ENCODE measurements around the gene C19orf25.

The C19orf25 gene

DNA sequence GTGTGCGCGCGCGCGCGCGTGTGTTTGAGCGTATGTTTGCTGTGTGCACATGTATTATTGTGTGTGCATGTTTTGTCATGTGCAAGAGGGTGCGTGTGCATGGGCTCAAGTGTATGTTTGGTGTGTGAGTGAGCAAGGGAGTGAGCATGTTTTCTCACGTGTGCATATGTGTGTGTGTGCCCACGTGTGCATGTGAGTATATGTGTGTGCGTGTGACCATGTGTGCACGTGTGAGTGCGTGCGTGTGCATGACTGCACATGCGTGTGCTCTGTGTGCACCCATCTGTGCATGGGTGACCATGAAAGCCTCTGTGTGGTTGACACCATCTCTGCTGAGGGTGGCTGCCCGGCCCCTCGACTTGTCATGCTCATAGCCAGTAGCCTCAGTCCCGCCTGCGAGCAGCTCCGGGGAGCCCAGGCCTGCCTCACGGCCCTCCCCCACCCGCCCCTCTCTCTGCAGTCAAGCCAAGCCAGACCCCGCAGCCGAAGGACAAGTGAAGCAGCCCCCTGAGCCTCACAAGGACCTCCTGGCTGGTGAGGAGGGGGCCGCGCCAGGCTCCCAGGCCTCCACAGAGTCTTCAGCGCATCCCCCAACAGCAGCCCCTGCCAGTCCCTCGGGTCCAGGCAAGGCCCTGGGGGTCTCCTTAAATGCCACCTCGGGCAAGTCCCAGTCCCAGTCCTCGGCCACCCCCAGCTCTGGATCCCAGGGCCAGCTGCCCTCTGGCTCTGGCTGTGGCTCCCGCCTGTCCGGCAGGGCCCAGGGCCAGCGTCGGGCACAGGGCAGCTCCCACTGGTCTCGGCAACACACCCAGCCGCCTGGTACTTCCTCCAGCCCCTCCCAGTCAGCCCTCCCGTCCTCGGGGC, 17.9 kb upstream of the C19orf25 start:
- no peak for DNase-seq (ENCODE audit: low spot score)

DNA sequence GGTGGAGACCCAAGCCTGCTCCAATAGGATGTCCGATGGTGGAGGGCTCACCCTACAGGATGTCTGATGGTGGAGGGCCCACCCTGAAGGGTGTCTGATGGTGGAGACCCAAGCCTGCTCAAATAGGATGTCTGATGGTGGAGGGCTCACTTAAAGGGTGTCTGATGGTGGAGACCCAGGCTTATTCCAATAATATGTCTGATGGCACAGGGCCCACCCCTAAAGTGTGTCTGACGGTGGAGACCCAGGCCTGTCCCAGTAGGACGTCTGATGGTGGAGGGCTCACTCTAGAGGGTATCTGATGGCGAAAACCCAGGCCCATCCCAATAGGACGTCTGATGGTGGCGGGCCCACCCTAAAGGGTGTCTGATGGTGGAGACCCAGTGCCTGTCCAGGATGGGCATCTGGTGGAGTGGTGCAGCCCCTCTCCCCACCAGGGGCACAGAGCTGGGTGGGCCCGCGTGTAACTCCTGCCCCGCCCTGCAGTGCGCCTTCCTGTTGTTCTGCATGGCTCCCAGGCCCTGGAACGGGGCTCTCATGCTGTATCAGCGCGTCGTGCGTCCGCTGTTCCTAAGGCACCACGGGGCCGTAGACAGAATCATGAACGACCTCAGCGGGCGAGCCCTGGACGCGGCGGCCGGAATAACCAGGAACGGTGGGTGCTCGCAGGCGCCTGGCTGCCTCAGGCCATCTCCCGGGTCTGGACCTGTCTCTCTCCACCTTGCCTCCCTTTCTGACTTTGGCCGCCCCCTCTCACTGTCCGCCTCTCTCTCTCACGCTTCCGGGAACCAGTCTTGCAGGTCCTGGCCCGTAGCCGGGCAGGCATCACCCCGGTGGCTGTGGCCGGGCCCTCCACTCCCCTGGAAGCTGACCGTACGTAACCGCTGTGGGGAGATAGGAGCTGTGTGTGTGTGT, 17.0 kb upstream of the C19orf25 start:
- no peak for DNase-seq (ENCODE audit: low spot score)

DNA sequence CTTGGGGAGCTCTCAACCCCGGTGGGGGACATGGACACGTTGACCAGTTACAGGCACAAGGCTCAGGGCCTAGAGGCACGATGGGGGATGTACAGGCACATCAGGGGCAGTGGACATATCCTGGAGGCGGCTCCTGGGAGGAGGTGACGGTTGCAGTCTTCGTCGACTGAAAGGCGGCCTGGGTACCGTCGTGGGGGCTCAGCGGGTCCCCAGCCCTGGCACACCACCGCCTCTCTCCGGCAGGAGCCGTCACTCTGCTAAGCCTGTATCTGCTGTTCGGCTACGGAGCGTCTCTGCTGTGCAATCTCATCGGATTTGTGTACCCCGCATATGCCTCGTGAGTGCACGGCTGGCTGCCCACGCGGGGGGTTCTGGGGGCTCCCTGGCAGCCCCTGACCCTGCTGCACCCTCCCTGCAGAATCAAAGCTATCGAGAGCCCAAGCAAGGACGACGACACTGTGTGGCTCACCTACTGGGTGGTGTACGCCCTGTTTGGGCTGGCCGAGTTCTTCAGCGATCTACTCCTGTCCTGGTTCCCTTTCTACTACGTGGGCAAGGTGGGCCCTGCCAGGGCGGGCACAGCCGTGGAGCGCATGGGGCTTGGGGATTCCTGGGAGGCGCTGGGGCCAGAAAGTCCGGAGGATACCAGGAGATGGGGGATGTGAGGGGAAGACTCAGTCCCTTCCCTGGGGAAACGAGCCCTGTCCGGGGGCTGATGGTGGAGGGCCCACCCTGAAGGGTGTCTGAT, 16.2 kb upstream of the C19orf25 start:
- DNase-seq (ENCODE audit: low spot score), result no peak

DNA sequence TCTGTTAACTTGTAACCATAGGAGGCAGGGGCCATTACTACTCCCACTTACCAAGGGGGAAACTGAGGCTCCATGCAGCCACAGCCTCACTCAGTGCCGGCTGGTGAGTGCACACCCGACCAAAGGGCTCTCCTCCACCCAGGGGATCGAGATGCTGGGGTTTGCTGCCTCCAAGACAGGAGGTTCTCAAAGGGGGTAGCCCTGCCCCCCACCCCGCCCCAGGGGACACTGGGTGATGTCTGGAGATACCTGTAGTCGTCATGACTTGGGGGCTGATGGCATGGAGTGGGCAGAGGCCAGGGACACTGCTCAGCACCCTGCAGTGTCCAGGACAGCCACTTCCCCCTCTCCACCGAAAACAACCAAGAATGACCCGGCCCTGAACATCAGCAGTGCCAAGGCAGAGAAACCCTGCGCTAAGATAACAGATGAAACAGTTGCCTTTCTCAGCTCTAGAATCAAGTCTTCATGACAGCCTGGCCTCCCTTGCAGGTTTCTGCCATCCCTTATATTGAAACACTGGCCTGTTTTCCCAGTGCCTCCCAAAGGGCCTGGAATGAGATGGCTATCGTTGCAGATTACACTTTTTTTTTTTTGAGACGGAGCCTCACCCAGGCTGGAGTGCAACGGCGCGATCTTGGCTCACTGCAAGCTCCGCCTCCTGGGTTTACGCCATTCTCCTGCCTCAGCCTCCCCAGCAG, 15.2 kb upstream of the C19orf25 start:
- no peak for DNase-seq (ENCODE audit: low spot score)

DNA sequence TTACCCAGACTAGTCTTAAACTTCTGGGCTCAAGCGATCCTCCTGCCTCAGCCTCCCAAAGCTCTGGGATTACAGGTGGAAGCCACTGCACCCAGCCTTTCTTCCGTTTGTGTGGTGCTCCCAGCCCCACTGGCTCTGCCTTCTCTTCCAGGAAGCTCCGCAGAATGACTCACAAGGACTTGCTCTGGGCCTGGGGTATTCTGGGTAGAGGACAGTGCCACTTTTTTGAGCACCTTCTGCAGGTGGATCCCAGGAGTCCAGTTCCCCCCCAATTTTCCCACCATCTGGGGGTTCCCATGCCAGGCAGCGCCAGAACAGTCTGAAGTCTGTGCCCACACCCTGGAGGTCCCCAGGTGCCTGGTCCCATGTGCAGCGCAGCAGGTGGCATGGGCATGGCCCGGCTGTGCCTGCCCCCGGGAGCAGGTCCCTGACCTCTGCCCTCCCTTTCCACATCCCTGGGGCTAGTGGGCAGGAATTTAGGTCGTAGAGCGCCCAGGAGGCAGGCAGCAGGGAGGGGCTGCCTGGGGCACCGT, 13.5 kb upstream of the C19orf25 start:
- no peak for DNase-seq (ENCODE audit: low spot score)

DNA sequence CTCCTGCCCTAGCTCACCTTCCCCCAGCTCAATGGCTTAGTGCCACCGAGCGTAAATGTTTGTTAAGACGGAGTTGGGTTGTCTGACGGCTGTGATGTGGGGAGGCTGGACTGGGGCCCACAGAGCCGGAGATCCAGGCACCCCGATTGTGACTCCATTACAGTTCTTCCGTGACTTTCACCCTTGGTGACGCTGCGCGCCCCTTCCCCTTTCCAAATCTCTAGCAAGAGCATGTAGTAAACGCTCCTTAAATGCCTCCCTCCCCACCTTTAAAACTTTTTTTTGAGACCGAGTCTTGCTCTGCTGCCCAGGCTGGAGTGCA, 12.8 kb upstream of the C19orf25 start:
- DNase-seq (ENCODE audit: low spot score), result no peak

DNA sequence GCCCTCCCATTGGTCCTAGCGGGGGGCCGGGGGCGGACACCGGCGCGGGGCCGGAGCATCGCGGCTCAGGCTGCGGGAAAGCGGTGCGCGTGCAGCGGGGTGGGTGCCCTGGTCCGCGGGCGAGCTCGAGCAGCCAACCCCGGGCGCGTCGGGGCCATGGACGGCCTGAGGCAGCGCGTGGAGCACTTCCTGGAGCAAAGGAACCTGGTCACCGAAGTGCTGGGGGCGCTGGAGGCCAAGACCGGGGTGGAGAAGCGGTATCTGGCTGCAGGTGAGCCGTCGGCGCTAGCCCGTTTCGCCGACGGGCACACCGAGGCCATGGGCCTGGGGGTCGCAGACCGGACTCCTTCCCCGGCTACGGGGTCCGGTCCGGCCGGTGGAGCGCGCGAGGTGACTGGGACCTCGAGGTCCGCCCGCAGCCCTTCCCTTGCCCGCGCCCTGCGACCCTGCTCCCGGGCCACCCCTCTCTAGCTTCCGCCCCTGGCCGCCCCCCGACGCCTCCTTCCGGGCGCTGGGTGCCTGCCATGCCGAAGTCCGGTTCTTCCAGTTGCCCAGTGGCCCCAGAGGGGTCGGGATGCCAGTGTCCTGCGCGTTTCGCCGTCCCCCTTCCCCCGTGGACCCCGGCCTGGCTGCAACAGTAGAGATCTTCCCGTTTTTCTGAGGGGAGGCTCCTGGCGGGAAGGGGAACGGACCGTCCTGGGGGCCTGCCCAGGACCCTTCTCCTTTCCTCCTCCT, 12.3 kb upstream of the C19orf25 start, which contains the start of gene REEP6:
TSS of gene REEP6 (plus strand) at position 68 of the 735 bp plus-strand sequence. CDS start at position 157, 89 bp downstream.
- DNase-seq (ENCODE audit: low spot score), result no peak

DNA sequence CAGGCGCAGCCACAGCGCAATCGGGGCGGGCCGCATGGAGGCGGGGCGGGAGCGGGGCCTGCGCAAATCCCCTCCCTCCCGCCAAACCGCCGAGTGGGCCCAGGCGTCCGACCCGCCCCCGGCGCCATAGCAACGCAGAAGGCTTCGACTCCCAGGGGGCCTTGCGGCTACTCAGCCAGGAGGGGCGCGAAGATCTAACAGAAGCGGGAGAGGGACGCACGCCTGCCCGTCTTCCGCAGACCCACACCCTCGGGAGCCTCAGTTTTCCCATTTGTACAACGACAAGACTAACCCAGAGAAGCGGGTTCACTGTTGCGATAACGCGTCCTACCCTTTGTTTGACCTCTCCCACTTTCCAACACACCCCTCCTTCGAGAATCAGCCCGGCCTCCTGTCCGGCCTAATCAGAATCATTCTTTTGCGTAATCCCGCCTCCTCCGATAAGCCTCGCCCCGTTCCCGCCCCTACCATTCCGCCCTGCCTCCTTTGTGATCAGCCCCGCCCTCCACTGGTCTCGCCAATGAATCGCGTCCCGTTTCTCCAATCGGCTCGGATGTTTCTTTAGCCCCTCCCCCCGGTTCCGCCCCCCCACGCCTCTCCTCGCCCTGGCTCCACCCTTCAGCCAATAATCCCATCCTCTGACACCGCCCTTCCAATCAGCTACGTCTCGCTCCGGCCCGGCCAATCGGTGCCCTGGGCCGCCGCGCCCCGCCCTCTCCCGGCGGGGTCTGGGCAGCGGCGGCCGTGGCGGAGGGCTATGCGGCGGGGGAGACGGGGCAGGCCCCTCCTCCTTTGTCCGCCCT, 11.5 kb upstream of the C19orf25 start, which contains the start of gene PCSK4:
TSS of gene PCSK4 (minus strand) at position 40 of the 803 bp plus-strand sequence. CDS start at position 36, 4 bp downstream.
- peak; percentile 96 for DNase-seq (ENCODE audit: low spot score)

DNA sequence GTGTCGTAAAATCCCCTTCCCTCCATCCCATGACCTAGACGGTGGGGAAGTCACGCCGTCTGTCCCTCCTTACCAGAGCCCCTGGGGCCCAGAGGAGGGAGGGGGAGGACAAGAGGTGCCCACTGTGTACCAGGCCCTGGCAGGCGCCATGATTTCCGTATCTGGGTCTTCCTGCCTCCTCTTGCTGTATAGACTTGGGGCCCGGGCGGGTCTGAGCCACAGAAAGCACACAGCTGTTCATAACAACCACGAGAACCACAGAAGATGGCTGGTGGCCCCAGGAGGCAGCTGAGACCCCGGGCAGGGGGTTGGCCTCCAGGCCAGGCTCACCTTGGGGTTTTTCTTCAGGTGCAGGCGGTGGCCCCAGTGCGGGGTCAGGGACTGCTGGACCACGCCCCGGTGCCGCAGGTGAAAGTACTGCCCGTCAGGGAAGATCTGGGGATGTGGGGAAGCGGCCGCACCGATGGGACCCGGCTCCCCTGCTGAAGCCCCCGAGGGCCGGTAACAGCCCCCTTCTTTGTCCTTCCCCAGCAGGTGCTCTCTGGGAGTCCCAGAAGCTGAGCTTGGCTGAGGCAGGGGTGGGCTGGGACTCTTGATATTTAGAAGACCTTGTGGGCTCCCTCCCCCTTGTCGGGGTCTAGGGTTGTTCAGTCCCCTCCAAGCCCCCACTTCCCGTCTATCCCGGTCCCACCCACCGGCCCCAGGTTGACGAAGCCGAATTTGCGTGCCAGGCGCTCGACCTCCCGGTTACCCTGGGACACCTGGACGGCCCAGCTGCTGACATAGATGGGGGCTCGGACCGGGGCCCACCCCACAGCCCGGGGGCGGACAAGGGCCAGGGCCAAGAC, 10.7 kb upstream of the C19orf25 start:
- no peak for DNase-seq (ENCODE audit: low spot score)

DNA sequence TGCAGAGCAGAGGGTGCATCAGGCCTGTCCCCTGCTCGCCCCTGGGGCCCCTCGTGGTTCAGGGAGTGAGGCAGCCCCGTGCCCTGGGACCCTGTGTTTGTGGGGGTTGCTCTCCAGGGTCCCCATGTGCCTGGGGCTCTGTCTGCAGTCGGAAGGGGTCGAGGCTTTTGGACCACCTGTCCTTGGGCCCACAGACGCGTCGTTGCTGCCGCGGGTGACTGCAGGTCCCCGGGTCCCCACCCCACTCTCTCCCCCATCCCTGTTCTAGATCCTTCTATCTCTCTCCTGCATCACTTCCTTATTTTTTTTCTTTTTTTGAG, 9.2 kb upstream of the C19orf25 start:
- no peak for DNase-seq (ENCODE audit: low spot score)

DNA sequence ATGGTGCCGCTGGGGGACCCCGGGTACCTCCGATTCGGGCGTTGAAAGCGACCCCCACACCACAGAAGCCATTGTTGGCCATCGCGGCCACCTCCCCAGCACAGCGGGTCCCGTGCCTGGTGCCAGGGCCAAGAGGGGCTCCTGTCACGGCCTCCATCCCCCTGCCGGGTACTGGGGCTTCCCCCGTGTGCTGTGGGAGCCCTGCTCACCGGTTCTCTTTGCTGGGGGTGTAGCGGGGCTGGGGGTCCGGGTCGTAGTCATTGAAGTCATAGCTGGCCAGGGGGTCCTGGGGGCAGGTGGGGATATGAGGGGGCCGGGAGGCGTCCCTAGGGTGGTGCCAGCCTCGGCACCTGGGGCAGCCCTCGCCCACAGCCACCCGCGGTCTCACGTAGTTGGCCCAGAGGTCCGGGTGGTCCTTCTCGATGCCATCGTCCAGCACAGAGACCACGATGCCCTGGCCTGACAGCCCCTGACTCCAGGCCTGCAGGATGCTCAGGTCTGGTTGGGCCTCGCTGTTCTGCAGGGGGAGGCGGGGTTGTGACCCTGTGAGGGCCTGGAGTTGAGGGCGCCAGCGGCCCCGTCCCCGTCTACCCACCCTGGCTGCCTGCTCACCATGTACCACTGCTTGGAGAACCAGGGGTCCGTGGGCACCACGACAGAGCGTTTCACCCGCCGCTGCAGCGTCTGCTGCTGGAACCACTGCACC, 8.7 kb upstream of the C19orf25 start:
- DNase-seq (ENCODE audit: low spot score), result no peak

DNA sequence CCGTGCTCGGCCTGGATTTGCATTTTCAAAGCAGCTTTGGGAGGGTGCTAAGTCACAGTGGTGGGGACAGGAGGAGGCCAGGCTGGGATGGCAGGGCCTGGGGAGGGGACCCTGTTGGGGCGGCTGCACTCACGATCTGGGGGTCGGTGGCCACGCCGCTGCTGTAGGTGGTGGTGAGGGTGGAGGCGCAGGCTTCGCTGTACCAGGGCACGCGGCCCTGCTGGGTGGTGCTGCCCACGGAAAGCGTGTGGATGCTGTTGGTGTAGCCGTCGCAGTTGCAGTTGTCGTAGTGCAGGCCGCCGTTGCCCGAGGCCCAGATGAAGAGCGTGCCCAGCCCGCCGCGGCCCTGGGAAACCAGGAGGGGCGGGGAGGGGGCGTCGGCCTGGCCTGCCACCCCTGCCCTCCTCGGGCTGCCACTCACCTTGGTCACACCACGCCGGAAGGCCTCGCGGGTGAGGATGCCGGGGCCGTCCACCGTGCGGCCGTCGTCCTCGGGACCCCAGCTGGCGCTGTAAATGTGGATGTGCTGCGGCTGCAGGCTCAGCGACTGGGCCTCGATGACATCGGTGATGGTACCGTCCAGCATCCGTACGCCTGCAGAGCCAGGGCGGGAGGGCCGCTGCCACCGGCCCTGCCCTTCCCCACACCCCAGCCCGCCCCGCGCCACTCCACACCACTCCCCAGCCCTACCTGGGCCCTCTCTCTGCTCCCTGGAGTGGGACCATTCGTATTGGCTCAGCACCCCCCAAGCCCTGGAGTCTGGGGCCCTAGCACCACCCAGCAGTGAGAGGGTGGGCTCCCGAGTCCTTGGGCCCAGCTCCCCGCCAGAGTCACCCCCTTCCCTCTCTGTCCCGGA, 7.9 kb upstream of the C19orf25 start:
- no peak for DNase-seq (ENCODE audit: low spot score)

DNA sequence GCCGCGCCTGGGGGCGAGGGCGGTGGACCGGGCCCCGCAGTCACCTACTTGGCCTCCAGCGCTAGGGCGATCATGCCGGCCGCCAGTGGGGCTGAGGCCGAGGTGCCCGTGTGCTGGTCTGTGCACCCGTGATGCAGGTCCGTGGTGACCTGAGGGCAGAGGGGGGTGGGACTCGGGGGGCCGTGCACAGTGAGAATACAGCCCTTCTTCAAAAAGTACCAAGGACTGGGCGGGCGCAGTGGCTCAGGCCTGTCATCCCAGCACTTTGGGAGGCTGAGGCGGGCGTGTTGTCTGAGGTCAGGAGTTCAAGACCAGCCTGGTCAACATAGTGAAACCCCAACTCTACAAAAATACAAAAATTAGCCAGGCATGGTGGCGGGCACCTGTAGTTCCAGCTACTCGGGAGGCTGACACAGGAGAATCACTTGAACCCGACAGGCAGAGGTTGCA, 5.0 kb upstream of the C19orf25 start:
- DNase-seq (ENCODE audit: low spot score), result no peak

DNA sequence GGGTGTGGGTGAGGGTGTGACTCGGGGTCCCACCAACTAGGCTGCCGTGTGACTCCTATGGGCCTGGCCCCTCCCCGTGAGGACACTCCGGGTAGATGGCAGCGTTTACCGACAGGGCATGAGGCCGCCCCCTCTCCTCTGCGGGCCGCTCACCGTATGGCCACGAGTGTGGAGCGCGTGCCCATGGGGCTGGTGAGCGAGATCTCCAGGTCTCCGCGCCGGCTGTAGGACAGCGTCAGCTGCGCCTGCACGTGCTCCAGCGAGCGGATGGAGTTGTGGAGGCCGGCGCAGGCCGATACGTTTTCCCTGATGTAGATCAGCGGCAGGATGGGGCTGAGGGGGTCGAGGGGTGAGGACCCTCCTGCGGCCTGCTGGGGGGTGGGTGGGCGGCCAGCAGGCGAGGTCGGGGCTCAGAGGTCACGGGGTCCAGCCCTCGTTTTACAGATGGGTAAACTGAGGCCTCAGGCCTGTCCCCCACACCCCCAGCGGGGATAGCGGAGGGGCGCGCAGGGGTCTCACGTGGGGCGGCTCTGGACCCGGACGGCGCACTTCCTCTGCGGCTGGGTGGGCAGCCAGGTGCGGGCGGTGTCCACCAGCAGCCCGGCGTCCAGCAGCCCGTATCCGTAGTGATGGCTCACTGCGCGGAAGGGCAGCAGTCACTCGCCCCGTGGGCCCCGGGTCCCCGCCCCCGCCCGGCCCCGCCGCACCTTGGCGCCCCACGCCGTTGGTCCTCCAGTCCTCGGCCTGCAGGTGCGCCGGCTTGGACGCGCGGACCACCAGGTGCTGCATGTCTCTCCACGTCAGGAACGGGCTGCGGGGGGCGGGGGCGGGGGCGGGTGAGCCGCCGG, 4.3 kb upstream of the C19orf25 start:
- no peak for DNase-seq (ENCODE audit: low spot score)

DNA sequence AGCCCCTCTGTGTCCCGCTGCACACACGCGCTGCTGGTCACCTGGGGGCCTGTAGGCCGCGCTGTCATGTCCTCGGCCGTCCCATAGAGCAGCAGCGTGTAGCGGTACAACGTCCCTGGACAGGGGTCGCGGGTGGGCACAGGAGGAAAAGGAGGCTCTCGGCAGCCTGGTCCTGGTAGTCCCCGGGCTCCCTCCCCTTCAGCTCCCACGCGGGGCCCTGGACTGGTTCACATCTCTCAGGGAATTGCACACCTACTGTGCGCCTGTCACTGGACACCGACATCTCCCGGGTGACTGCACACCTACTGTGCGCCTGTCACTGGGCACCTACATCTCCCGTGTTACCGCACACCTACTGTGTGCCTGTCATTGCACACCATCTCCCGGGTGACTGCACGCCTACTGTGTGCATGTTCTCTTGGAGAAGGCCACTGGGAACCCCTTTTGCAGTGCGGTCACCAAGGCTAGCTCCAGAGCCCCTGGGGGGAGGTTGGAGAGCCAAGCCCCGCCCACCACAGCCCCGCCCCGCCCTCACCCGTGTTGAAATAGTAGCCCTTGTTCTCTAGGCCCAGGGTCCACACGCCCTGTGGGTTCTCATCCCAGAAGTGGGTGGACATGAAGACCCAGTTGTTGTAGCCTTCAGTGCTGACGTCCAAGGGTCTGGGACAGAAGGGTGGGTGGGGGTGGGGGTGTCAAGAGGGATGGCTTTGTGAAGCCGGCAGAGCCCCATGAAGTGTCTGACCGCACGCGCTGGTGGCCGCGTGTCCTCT, 3.5 kb upstream of the C19orf25 start:
- no peak for DNase-seq (ENCODE audit: low spot score)

Data from kidney capillary endothelial cell (primary cell).